ENCODE measurements around the gene EXOSC5.

DNA sequence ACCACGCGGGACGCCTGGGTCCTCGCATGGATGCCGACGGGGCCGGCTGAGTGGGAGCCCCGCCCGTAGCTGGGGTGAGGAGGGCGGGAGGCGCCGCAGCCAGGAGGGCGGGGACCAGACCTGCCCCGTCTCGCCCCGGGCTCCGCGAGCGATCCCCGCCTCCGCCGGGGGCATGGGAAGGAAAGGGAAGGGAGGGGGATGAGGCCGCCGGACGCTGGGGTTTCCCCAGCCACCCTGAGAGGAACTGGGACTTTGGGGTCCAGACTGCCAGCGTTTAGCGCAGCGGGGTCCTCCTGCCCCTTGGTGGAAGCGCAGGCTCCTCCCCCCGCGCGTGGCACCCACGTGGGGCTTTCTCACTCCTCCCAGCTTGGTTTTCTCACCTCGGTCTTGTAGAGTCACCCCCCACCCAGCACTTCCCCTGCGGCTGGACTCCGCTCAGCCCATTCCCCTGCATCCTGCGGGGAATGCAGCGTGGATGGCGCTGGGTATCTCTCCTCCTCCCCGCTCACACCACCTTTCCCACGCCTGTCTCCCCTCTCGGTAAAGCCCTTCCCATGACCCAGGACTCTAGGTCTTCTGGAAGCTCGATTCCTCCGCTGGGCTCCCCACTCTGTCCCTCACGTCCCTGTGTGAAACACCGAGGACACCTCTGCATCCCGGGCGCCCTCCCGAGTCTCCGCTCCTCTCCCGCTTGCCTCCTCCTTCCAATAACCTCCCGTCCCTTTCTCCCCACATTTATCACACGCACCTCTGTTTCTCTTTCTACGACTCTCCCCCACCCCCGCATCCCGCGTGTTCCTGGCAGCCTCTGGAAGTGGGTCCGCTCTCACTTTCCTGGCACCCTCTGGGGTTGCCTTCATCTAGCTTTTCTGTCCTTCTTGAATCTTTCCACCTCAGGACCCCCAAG lies 45.6 kb downstream of the EXOSC5 start:
- TF ChIP-seq MEF2A (IDR thresholded peaks at IDR 0.05; ENCODE audit: borderline replicate concordance, low read depth): no peak
- TF ChIP-seq POLR2AphosphoS5 (IDR thresholded peaks at IDR 0.05; ENCODE audit: low read depth, low read length): no peak
- TF ChIP-seq, protein P1, sequence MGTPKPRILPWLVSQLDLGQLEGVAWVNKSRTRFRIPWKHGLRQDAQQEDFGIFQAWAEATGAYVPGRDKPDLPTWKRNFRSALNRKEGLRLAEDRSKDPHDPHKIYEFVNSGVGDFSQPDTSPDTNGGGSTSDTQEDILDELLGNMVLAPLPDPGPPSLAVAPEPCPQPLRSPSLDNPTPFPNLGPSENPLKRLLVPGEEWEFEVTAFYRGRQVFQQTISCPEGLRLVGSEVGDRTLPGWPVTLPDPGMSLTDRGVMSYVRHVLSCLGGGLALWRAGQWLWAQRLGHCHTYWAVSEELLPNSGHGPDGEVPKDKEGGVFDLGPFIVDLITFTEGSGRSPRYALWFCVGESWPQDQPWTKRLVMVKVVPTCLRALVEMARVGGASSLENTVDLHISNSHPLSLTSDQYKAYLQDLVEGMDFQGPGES (IDR thresholded peaks at IDR 0.05; ENCODE audit: low read depth, low read length): no peak
- TF ChIP-seq FOXM1 (IDR thresholded peaks at IDR 0.05; ENCODE audit: low read depth): no peak

Data from SK-N-SH (cell line).